OCI-LY7 (cell line): Measurements from ENCODE around the gene TRPM7.

Source experiments
- EZH2phosphoT487 ChIP-seq: fragments of 200-600 bp; sonication (generic); IDR thresholded peaks from 2 replicates; pipeline ENCODE4 v1.6.1; 2018; ENCODE audit warnings: low read depth, borderline replicate concordance, mild to moderate bottlenecking, mixed run types, antibody characterized with exemption, low read length, moderate library complexity, mixed read lengths
- TF ChIP-seq, protein P1 (sequence below): fragments of 200-600 bp; sonication (generic); conservative IDR thresholded peaks from 2 replicates; pipeline ENCODE4 v1.5.1; 2014; ENCODE audit warnings: mild to moderate bottlenecking, antibody characterized with exemption, low read length, moderate library complexity, mixed read lengths

- TF ChIP-seq, protein P1, sequence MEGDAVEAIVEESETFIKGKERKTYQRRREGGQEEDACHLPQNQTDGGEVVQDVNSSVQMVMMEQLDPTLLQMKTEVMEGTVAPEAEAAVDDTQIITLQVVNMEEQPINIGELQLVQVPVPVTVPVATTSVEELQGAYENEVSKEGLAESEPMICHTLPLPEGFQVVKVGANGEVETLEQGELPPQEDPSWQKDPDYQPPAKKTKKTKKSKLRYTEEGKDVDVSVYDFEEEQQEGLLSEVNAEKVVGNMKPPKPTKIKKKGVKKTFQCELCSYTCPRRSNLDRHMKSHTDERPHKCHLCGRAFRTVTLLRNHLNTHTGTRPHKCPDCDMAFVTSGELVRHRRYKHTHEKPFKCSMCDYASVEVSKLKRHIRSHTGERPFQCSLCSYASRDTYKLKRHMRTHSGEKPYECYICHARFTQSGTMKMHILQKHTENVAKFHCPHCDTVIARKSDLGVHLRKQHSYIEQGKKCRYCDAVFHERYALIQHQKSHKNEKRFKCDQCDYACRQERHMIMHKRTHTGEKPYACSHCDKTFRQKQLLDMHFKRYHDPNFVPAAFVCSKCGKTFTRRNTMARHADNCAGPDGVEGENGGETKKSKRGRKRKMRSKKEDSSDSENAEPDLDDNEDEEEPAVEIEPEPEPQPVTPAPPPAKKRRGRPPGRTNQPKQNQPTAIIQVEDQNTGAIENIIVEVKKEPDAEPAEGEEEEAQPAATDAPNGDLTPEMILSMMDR: no peak
- no peak for TF ChIP-seq EZH2phosphoT487
Measured at GRCh38 chr15:50735156-50735555, 48.6 kb upstream of the TRPM7 start.
